Fibroblast of lung (primary cell): Measurements from ENCODE around the gene RPS14. TPM values are rescaled to one million over a fixed set of nuclear protein-coding genes. Genes with fewer than 3 reads are reported as not detected.

Experiments used
- DNase-seq, 2 donors: peaks; one replicate each; pipeline versions ENCODE4 v3.0.0 to v3.0.0-alpha.2; 2010; ENCODE audit warnings: low read depth in 2 of 2
- H2AFZ ChIP-seq: 2 replicates; pipeline ENCODE4 v1.5.1; 2012; ENCODE audit warnings: low read length, control low read depth, inconsistent platforms
- H3K27ac ChIP-seq: 2 replicates; pipeline ENCODE4 v1.5.1; 2011; ENCODE audit warnings: low read length, control low read depth; ENCODE audit not compliant: insufficient read depth
- H3K27me3 ChIP-seq: 2 replicates; pipeline ENCODE4 v1.5.1; 2011; ENCODE audit warnings: mild to moderate bottlenecking, low read length; ENCODE audit not compliant: control insufficient read depth, insufficient read depth
- H3K36me3 ChIP-seq: 2 replicates; pipeline ENCODE4 v1.5.1; 2011; ENCODE audit warnings: low read length; ENCODE audit not compliant: control insufficient read depth, insufficient read depth
- H3K4me1 ChIP-seq: 2 replicates; pipeline ENCODE4 v1.5.1; 2011; ENCODE audit warnings: low read length; ENCODE audit not compliant: control insufficient read depth, insufficient read depth; ENCODE audit errors: extremely low read depth
- H3K4me2 ChIP-seq: 2 replicates; pipeline ENCODE4 v1.5.1; 2011; ENCODE audit warnings: low read length, control low read depth; ENCODE audit not compliant: insufficient read depth; ENCODE audit errors: extremely low read depth
- H3K4me3 ChIP-seq, 4 experiments: fragments of 200-600 bp in 1 of 4; sonication (generic) in 1 of 4; replicated peaks in 1 of 4; 2 replicates each; pipeline ENCODE4 v1.5.1; 2011 to 2016; ENCODE audit warnings: low read length in 4 of 4, low read depth in 3 of 4, mild to moderate bottlenecking in 3 of 4, control low read depth in 2 of 4, inconsistent platforms in 1 of 4, mixed read lengths in 1 of 4; ENCODE audit not compliant: insufficient read depth in 1 of 4; ENCODE audit errors: control extremely low read depth in 1 of 4
- H3K79me2 ChIP-seq: 2 replicates; pipeline ENCODE4 v1.5.1; 2012; ENCODE audit warnings: mild to moderate bottlenecking, low read length, inconsistent platforms; ENCODE audit not compliant: control insufficient read depth, insufficient read depth
- H3K9ac ChIP-seq: 2 replicates; pipeline ENCODE4 v1.5.1; 2011; ENCODE audit warnings: mild to moderate bottlenecking, low read length, control low read depth; ENCODE audit not compliant: insufficient read depth
- H3K9me3 ChIP-seq: 2 replicates; pipeline ENCODE4 v1.5.1; 2012; ENCODE audit warnings: low read depth, low read length; ENCODE audit not compliant: control insufficient read depth, insufficient read depth
- H4K20me1 ChIP-seq: 2 replicates; pipeline ENCODE4 v1.5.1; 2011; ENCODE audit warnings: low read length; ENCODE audit not compliant: control insufficient read depth, insufficient read depth; ENCODE audit errors: extremely low read depth
- CTCF ChIP-seq, 2 donors: IDR thresholded peaks in 1 of 2; conservative IDR thresholded peaks in 1 of 2; 1 replicate in 1 of 2; 2 replicates in 1 of 2; pipeline ENCODE4 v1.5.1; 2011 to 2012; ENCODE audit warnings: low read length in 2 of 2, control low read depth in 1 of 2, inconsistent platforms in 1 of 2, low read depth in 1 of 2, mild to moderate bottlenecking in 1 of 2
- EZH2 ChIP-seq: IDR thresholded peaks from 2 replicates; pipeline ENCODE4 v1.5.1; 2012; ENCODE audit warnings: low read length, control low read depth, mild to moderate bottlenecking; ENCODE audit errors: missing control alignments
- polyA plus RNA-seq, 2 donors: library from polyadenylated mRNA; depleted of rRNA in 1 of 2; stranded (reverse) in 1 of 2; unstranded in 1 of 2; fragments of >200 nt; gene quantifications; 2 replicates each; pipeline ENCODE4 v1.2.1, GENCODE V29; 2011 to 2012; ENCODE audit warnings: missing spikeins in 1 of 2
- total RNA-seq: library from RNA; depleted of rRNA; stranded (reverse); fragments of >200 nt; gene quantifications from 2 replicates; pipeline ENCODE4 v1.2.1, GENCODE V29; 2014

RPS14 gene
- total and polyA plus RNA-seq, 2 donors (not counting 1 experiment from before 2014, with no cell fraction given) = 1,962 to 5,623 TPM

GRCh38 chr5:150448334-150448733 is 1.2 kb downstream of the RPS14 start:
- H3K9ac ChIP-seq = peak overlapping the region; percentile 89
- TF ChIP-seq CTCF (conservative IDR thresholded peaks at IDR 0.05 in 1 of 2, IDR thresholded peaks at IDR 0.05 in 1 of 2; ENCODE audit: low read depth in 1 of 2, low read length in 2 of 2) = no peak
- TF ChIP-seq EZH2 = no peak
- peak overlapping the region; percentile 71 to 90 (median 87) for H3K4me3 ChIP-seq
- H3K4me2 ChIP-seq = peak overlapping the region; percentile 91
- H3K36me3 ChIP-seq = peaks cover 35% of the 10 kb centered on the region
- peak overlapping the region; percentile 99 for H3K27ac ChIP-seq
- no peaks in the 10 kb centered on the region for H3K27me3 ChIP-seq
- H3K79me2 ChIP-seq = peaks cover 42% of the 10 kb centered on the region
- peaks cover 9% of the 10 kb centered on the region for H3K4me1 ChIP-seq
- H3K9me3 ChIP-seq = no peaks in the 10 kb centered on the region
- H4K20me1 ChIP-seq = peaks cover 2% of the 10 kb centered on the region
- no peak overlapping the region for H2AFZ ChIP-seq
- DNase-seq = peak in 1 of 2 donors; percentile 24

- Histone ChIP-seq H3K4me1 (peaks cover 9% of the 10 kb centered on the region), H3K27me3 (no peaks in the 10 kb centered on the region), H3K79me2 (peaks cover 42% of the 10 kb centered on the region), H3K4me2 (no peak overlapping the region), H3K36me3 (peaks cover 35% of the 10 kb centered on the region), H4K20me1 (peaks cover 2% of the 10 kb centered on the region), H2AFZ (no peak overlapping the region), H3K9ac (no peak overlapping the region), H3K4me3 (no peak overlapping the region), H3K27ac (no peak overlapping the region), H3K9me3 (no peaks in the 10 kb centered on the region)
- no peak for DNase-seq
- TF ChIP-seq EZH2 (no peak), CTCF (conservative IDR thresholded peaks at IDR 0.05 in 1 of 2, IDR thresholded peaks at IDR 0.05 in 1 of 2; ENCODE audit: low read depth in 1 of 2, low read length in 2 of 2) (no peak)
These were observed 2.4 kb downstream of the RPS14 start for GRCh38 chr5:150447188-150447587.

- Histone ChIP-seq H3K4me1 (peaks cover 9% of the 10 kb centered on the region), H3K4me2 (no peak overlapping the region), H3K9me3 (no peaks in the 10 kb centered on the region), H3K4me3 (no peak overlapping the region), H3K9ac (no peak overlapping the region), H4K20me1 (peaks cover 2% of the 10 kb centered on the region), H3K27ac (no peak overlapping the region), H3K36me3 (peaks cover 35% of the 10 kb centered on the region), H2AFZ (no peak overlapping the region), H3K79me2 (peaks cover 42% of the 10 kb centered on the region), H3K27me3 (no peaks in the 10 kb centered on the region)
- DNase-seq = no peak
- TF ChIP-seq CTCF (conservative IDR thresholded peaks at IDR 0.05 in 1 of 2, IDR thresholded peaks at IDR 0.05 in 1 of 2; ENCODE audit: low read depth in 1 of 2, low read length in 2 of 2) (no peak), EZH2 (no peak)
These were observed 3.0 kb downstream of the RPS14 start for GRCh38 chr5:150446583-150446982.
